Adipocyte (in vitro differentiated cells): ENCODE data around the gene ARHGAP12.

Experiments
- DNase-seq: peaks from one replicate; pipeline ENCODE4 v3.0.0-alpha.2; 2015; ENCODE audit warnings: low read depth
- H3K27me3 ChIP-seq: replicated peaks from 2 replicates; pipeline ENCODE4 v1.7.0; 2013; ENCODE audit warnings: mild to moderate bottlenecking, low read length, moderate library complexity; ENCODE audit not compliant: control insufficient read depth, insufficient read depth
- H3K36me3 ChIP-seq: 2 replicates; pipeline ENCODE4 v1.7.0; 2013; ENCODE audit warnings: low read length, mild to moderate bottlenecking, moderate library complexity; ENCODE audit not compliant: control insufficient read depth, insufficient read depth, severe bottlenecking
- H3K4me1 ChIP-seq: 2 replicates; pipeline ENCODE4 v1.7.0; 2013; ENCODE audit warnings: mild to moderate bottlenecking, low read length, moderate library complexity; ENCODE audit not compliant: control insufficient read depth, insufficient read depth
- H3K4me3 ChIP-seq: 2 replicates; pipeline ENCODE4 v1.7.0; 2013; ENCODE audit warnings: mild to moderate bottlenecking, low read length, moderate library complexity
- H3K9ac ChIP-seq: 2 replicates; pipeline ENCODE4 v1.7.0; 2013; ENCODE audit warnings: mild to moderate bottlenecking, low read length, moderate library complexity
- H3K9me3 ChIP-seq: 2 replicates; pipeline ENCODE4 v1.7.0; 2013; ENCODE audit warnings: mild to moderate bottlenecking, low read length, moderate library complexity; ENCODE audit not compliant: control insufficient read depth

The ARHGAP12 gene

DNA sequence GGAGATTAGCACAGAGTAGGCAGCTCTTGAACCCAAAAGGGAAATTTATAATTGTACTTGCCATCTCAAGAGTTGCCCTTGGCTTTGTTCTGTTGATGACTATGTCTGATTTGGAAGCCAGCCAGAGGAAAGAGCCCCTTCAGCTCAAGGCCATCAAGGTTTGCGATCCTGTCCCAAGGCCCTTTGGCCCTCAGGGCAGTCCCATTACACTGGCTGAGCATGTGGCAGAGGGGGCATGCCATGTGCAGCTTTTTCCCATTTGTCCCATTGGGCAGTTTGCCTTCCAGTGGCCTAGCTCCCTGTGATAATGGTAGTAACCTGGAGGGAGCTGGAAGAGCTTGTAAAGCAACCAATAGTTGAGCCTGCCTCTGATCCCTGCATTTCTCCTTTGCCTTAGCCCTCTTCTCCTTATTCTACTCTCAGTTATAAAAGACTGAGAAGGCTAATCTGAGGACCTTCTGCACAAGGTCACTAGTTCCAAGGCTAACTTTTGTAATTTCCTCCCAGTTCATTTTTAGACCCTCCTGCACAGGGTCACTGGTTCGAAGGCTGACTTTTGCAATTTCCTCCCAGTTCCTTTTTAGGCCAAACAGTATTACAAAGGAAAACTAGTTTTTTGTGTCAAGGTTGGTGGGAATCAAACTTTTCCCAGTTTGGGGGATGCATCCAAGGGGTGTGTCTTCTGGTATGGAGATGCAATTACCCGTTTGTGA is 31.0 kb upstream of the ARHGAP12 start:
- H3K27me3 ChIP-seq, result no peaks in the 10 kb centered on the region

DNA sequence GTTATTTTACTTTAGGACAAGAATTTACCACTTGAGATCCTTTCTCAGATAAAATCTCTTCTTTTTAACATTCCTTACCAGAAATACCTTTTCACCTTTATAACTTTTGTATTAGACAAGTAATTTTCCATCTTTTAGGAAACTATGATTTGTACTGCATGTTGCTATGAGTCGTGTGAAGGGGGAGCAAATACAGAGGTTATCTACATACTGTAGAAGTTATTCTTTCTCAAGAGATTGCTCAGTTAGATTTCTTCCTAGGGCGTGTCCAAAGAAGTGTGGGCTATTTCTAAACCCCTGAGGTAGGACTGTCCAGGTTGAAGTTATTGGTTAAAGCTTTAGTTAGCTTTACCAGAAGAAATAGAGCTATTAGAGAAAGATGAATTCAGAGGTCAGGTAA is 30.2 kb upstream of the ARHGAP12 start:
- Histone ChIP-seq H3K4me1 (peaks cover 25% of the 10 kb centered on the region), H3K9me3 (peaks cover 6% of the 10 kb centered on the region), H3K36me3 (no peaks in the 10 kb centered on the region), H3K9ac (no peak overlapping the region), H3K4me3 (no peak overlapping the region), H3K27me3 (no peaks in the 10 kb centered on the region)
- DNase-seq, result no peak

More for the DNA sequence above, 31.0 kb upstream of the ARHGAP12 start:
- peaks cover 25% of the 10 kb centered on the region for H3K4me1 ChIP-seq
- H3K9ac ChIP-seq, result no peak overlapping the region
- H3K4me3 ChIP-seq, result no peak overlapping the region
- no peaks in the 10 kb centered on the region for H3K9me3 ChIP-seq
- H3K36me3 ChIP-seq, result no peaks in the 10 kb centered on the region
- no peak for DNase-seq

- no peak for DNase-seq
- peaks cover 10% of the 10 kb centered on the region for H3K9me3 ChIP-seq
- H3K36me3 ChIP-seq, result no peaks in the 10 kb centered on the region
- no peak overlapping the region for H3K4me3 ChIP-seq
- H3K27me3 ChIP-seq, result no peaks in the 10 kb centered on the region
- no peak overlapping the region for H3K9ac ChIP-seq
- peaks cover 28% of the 10 kb centered on the region for H3K4me1 ChIP-seq
Measured at GRCh38 chr10:31956200-31956946, 27.7 kb upstream of the ARHGAP12 start.

GRCh38 chr10:31954410-31955191 is 26.0 kb upstream of the ARHGAP12 start:
- Histone ChIP-seq H3K9ac (no peak overlapping the region), H3K36me3 (no peaks in the 10 kb centered on the region), H3K4me3 (no peak overlapping the region), H3K9me3 (peaks cover 10% of the 10 kb centered on the region), H3K4me1 (peaks cover 13% of the 10 kb centered on the region), H3K27me3 (no peaks in the 10 kb centered on the region)
- no peak for DNase-seq

- no peak overlapping the region for H3K4me3 ChIP-seq
- no peak for DNase-seq
Measured at GRCh38 chr10:31953480-31953879, 24.8 kb upstream of the ARHGAP12 start.

GRCh38 chr10:31953080-31953479 is 24.4 kb upstream of the ARHGAP12 start:
- no peak overlapping the region for H3K9ac ChIP-seq
- H3K4me1 ChIP-seq, result peaks cover 18% of the 10 kb centered on the region
- no peaks in the 10 kb centered on the region for H3K36me3 ChIP-seq
- no peak overlapping the region for H3K4me3 ChIP-seq
- DNase-seq, result peak; percentile 34
- no peaks in the 10 kb centered on the region for H3K27me3 ChIP-seq
- H3K9me3 ChIP-seq, result peaks cover 10% of the 10 kb centered on the region

More at GRCh38 chr10:31953480-31953879, 24.8 kb upstream of the ARHGAP12 start:
- Histone ChIP-seq H3K4me1 (peaks cover 14% of the 10 kb centered on the region), H3K36me3 (no peaks in the 10 kb centered on the region), H3K27me3 (no peaks in the 10 kb centered on the region), H3K9ac (no peak overlapping the region), H3K9me3 (peaks cover 10% of the 10 kb centered on the region)

GRCh38 chr10:31952066-31952465 is 23.4 kb upstream of the ARHGAP12 start:
- no peaks in the 10 kb centered on the region for H3K27me3 ChIP-seq
- H3K36me3 ChIP-seq, result no peaks in the 10 kb centered on the region
- H3K9ac ChIP-seq, result no peak overlapping the region
- peaks cover 25% of the 10 kb centered on the region for H3K4me1 ChIP-seq
- H3K4me3 ChIP-seq, result no peak overlapping the region
- DNase-seq, result no peak
- peaks cover 10% of the 10 kb centered on the region for H3K9me3 ChIP-seq

DNA sequence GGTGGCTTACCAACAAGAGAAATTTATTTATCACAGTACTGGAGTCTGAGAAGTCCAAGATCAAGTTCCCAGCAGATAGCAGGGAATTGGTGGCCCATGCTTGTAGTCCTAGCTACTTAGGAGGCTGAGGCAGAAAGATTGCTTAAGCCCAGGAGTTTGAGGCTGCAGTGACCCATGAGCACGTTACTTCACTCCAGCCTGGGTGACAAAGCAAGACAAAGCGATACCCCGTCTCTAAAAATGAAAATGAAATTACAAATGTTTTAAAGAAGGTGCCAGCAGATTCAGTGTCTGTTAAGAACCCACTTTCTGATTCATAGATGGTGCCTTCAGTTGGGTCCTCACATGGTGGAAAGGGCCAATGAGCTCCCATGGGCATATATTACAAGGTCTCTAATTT is 20.6 kb upstream of the ARHGAP12 start:
- Histone ChIP-seq H3K4me1 (peaks cover 37% of the 10 kb centered on the region), H3K4me3 (no peak overlapping the region), H3K9ac (no peak overlapping the region)

DNA sequence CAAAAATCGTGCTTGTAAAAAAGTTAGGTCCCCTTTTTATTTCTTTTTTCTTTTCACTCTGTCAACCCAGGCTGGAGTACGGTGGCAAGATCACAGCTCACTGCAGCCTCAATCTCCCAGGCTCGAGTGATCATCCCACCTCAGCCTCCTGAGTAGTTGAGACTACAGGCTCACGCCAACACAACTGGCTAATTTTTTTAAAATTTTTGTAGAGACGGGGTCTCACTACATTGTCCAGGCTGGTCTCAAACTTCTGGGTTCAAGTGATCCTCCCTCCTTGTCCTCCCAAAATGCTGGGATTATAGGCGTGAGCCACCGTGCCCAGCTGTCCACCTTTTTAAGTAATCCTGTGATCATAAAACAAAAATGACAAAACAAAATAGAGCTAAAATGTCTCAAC is 19.4 kb upstream of the ARHGAP12 start:
- Histone ChIP-seq H3K4me3 (peak overlapping the region; percentile 72), H3K9me3 (no peaks in the 10 kb centered on the region), H3K9ac (peak overlapping the region; percentile 79), H3K36me3 (no peaks in the 10 kb centered on the region), H3K27me3 (no peaks in the 10 kb centered on the region), H3K4me1 (peaks cover 35% of the 10 kb centered on the region)
- DNase-seq, result no peak

More for the DNA sequence above, 20.6 kb upstream of the ARHGAP12 start:
- DNase-seq, result no peak
- no peaks in the 10 kb centered on the region for H3K27me3 ChIP-seq
- H3K9me3 ChIP-seq, result peaks cover 8% of the 10 kb centered on the region
- no peaks in the 10 kb centered on the region for H3K36me3 ChIP-seq

DNA sequence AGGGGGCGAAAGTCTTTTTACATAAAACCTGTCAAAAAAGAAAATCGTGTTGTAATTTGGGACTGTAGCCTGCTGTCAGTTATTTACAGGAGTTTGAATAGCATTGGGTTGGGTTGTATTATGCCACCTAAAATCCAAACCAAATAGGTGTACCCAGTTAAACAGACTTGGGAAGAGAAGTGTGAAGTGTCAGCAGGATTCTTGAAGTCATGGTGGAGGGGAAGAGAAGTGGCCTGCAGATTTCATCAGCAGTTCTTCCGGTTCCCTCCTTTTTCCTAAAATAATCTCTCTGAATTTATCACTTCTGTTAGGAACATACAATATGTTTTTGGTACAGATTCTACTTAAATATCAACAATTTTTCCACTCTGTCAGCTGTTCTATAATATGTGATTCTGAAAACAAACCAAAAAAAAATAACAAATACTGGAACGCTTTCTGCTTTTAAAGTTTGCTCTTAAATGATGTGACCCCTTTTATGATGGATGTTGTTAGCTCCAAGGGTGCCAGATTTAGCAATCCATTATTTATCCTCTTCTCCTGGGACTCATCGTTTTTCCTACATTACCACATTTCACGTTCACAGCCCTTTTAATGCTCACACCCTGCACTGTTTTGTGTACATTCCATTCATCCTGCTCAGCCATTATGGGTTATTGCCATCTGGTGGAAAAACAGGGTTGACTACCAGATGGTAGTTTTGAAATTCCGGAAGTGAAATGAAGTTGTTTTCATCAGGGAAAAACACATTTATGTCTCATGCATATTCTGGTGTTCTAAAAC is 18.7 kb upstream of the ARHGAP12 start:
- Histone ChIP-seq H3K36me3 (no peaks in the 10 kb centered on the region), H3K9ac (peak overlapping the region; percentile 79), H3K9me3 (no peaks in the 10 kb centered on the region), H3K27me3 (no peaks in the 10 kb centered on the region), H3K4me3 (peak overlapping the region; percentile 72), H3K4me1 (peaks cover 33% of the 10 kb centered on the region)
- DNase-seq, result peak; percentile 94
